Kidney glomerular epithelial cell (primary cell): Measurements from ENCODE around the gene TANC1.
"Not testable (repeated sequence)": the region's sequence is repeated elsewhere in the genome, so short reads cannot be mapped to it uniquely, and the experiment has no call there.

Experiments used
- DNase-seq: peaks from one replicate; lab custom pipeline; 2025; lab: John Stamatoyannopoulos, UW

Gene TANC1

DNA sequence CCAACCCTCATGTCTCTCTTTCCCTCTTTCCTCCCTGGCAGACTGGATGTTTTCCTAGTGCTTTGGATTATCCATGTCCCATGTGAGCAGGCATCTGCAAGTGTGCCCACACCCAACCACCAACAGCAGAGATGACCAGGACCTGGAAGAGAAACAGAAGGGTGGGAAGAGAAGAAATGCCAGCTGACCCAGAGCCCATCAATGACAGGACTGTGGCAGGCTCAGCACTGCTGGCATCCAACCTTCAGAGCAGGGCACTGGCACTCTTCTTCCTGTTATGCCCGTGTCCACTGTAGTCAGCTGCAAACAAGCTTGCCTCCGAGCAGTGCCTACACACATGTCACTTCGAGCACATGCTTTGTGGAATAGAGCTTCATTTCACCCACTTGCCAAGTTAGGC lies 121.1 kb downstream of the TANC1 start:
- no peak for DNase-seq

DNA sequence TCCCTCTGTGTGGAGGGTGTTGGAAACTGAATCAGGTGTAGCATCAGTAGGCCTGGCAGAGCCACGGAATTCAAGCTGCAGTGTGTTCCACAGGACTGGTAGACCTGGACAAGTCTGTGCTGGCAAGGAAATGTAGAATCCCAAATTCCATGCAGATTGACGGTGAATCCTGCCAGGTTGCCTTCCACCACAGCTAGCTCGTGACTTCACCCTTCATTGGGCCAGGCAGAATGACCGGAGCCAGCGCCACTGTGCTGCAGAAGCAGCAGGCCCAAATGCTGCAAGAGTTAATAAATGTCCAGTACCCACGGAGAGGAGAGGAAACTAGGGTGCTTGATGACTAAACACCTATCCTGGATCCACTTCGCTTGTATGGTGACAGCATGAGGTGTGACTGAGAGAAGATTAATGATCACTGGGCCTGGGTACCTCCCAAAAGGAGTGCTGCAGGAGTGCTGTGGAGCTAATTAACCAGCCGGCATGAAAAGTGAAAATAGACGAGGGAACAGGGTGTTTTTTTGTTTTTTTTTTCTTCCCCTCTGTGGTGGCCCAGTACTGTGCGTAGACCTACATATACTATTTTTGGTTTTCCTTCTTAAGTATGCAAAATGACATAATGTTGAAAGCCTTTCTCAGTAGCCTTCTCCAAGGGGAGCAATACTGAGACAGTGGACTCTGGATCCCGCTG lies 122.2 kb downstream of the TANC1 start:
- peak; percentile 77 for DNase-seq

DNA sequence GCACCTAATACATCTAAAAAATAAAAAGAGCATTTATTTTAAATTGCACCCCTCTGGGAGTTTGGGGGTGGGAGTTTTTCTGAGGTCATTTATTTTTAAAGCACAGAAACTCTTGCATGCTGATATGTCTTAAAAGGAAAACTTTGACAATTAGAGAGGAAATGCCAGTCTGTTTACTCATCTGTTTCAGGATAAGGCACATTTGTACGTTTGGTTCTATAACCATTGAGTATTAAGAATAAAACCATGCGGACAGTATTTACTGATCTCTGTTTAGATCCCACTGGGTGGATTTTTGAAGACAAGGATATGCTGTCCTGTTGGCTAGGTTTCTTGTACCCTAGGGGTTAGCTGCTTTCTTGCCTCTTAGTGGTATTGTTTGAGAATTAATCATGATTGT lies 122.9 kb downstream of the TANC1 start:
- DNase-seq: peak; percentile 47

DNA sequence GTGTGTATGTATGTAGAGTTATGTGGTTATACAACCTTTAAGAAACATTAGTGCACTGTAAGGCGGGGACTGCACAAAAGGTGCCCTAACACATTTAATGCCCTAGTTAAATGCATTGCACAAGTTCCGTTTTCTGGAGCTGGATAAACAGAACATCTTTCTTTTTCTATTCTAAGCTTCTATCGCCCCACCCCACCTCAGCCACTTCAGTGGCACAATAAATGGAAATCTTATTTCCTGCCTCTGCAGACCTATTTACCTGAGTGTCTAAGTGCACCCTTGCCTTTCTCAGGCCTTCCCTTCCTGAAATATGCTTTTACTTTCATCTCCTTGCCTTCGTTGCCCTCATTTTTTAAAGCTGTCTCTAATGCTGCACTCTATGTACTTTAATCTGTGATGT lies 123.5 kb downstream of the TANC1 start:
- no peak for DNase-seq

DNA sequence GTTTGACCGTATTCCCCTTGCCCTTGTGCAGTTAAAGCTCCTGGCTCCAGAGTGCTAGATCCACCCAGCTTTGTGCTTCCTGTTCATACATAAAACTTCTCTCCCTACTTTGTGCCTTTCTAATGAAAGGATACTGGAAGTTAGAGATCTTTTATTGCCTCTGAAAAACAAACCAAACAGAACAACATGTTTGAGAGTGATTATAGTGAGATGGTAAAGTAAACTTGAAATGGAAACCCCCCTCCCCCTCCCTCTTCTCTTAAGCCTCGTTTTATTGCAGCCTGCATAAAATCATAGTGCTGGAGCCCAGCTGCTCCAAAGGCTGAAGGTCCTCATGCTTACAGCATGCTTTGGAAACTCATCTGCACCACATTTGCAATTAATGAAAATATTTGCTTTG lies 125.1 kb downstream of the TANC1 start:
- no peak for DNase-seq

DNA sequence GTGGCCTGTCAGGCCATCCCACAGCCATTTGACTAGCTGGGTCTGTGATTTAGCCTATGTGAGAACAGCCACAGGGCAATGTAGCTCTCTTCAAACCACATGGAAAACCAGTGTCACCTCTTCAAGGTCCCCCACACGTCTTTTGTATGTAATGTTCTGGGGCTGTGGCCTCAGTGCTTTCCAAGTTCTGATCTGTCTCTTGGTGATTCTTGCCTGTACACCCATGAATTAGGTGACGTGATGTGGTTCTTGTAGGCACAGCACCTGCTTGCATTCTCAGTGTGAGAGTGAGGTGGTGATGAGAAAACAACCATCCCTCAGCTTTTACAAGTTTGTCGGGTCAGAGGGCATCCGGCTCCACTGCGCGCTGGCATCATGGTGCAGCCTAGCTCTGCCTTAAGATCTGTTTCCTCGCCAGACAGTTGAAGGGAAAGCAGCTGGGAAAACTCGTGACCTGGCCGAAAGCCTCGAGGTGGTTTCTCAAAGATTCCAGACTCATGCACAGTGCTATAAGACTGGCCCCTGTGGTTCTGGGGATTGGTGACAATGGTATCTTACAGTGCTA lies 125.8 kb downstream of the TANC1 start:
- no peak for DNase-seq

DNA sequence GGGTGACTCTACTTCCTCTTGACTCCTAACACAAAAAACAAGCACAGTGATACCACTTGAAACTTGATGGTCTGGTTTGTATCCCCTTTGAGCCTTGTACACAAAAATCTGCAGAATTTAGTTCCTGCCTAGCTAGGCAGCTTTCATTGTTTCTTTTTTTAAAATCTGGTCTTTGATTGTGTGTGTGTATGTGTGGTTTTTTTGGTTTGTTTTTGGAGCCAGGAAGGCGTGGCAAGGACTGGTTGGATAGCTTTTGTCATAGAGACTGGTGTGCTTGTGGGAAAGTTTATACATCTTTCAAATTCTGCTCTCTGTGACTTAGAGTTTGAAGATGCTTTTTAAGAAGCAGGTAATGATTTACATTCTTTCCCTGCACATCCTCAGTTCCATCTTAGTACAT lies 127.4 kb downstream of the TANC1 start:
- no peak for DNase-seq

DNA sequence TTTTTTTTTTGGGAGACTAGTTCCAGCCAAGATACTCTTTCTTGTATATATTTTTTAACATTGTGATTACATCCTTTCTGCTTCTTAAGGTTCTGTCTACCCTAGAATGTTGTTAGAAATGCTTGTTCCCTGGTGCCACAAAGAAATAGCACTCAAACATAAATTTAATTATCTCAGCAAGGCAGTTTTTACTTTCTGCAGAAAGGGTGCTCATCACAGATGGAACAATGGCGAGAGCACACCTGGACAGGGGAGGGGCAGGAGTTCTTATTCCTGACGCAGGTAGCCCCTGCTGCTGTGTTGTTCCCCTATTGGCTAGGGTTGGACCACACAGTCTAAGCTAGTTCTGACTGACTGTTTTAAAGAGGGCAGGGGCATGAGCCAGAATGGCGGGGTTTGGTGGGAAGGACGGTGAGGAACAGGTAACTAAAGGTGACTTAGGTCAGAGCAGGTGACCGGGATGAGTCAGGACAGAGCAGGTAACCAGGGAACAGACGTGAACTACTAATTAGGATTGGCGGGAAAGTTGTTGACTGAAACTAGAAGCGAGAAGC lies 127.9 kb downstream of the TANC1 start:
- not testable (repeated sequence) for DNase-seq

DNA sequence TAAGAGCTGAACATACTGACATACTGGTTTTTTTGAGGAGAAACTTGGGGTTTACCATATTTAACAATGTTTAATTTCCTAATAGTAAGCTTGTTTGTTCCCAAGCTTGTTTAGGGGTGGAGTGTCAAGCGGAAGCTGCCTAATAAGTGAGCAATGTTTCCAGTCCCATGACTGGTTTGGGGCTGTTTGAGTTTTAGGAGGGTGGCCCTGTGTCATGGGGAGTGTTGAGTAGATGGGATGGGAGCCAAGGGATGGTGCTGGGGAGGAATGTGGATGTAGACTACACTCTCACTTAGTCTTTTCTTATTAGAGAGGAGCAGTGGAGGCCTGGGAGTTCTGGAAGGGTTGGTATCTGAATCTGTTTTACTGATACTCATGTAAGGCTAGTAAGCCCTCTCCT lies 128.5 kb downstream of the TANC1 start:
- no peak for DNase-seq

DNA sequence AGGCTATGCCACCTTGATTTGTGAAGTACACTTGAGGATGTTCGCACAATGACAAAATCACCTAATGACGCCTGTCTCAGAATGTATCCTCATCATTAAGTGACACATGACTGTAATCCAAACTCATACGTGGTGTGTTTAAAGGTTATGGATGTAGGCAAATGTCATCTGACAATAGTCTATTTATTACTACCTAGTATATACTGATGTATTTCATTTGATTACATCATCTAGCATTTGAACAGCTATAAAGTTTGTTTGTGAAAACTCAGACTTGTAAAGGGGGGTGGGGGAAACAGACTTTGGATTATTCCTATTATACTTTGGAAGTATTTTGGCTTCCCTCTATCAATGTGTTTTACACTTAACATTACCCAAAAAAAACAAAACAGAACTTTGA lies 129.9 kb downstream of the TANC1 start:
- DNase-seq: no peak

DNA sequence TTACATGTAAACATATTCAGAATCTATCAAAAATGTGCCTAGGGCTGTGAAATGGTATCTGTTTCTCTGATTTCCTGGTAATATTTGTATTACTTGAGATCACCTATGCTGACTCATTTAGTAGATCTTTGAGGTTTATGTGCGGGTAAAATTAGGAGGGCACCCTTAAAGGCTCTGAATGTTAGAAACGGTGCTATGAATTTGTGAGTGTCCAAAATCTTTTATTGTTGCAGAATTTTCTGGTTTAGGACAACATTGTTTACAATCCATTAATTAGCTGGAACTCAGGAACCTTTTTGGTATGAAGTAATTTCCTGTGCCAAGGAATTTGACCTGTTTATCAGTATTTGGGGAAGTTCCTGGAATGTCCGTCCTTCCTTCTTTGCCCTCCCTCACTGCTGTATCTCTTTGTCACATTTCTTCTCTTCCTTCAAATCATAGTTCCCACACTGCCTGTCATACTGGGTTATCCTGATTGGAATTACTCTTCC lies 130.5 kb downstream of the TANC1 start:
- DNase-seq: peak; percentile 53

DNA sequence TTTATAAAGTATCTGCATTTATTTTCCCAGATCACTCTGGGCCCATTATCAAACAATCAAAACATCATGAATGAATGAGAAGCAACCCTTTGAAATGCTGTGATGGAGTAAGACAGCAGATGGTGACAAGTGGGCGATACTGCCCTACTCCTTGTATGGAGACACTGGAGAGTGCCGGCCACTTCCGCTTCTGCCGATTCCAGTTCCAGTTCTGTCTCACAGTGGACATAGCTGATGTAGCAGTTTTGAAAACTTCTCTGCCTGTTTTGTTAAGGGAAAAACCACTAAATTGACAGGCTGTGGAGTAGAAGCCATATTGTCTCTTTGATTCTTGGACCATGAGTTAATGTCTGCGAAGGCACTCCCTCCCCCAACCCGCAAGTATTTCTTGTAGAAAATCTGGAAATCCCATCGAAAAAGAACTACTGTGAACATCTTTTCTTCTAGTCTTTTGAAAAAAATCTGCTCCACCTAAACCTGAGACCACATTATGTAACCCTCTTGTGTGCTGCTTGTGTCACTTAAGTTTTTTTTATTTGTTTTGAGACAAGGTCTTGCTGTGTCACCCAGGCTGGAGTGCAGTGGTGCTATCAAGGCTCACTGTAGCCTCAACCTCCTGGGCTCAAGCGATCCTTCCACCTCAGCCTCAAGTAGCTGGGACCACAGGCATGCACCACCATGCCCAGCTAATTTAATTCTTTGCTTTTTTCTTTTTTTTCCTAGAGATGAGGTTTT lies 133.5 kb downstream of the TANC1 start:
- DNase-seq: no peak

DNA sequence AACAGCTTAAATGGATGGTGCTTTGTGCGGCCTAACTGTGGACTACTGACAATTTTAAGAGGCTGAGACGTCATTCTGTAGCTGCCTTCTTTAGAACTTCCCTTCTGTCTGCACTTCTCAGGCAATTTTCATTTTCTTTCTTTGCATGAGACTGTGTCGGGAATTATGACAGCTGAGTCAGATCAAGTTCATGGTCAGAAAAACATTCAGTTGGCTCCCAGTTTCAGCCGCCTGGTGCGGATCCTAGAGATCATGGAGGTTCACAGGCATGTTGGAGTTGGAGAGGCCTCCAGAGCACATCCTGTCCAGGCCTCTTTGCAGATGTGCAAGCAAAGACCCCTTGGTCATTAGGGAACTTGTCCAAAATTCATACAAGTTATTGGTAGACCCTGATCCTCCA lies 135.0 kb downstream of the TANC1 start:
- no peak for DNase-seq

DNA sequence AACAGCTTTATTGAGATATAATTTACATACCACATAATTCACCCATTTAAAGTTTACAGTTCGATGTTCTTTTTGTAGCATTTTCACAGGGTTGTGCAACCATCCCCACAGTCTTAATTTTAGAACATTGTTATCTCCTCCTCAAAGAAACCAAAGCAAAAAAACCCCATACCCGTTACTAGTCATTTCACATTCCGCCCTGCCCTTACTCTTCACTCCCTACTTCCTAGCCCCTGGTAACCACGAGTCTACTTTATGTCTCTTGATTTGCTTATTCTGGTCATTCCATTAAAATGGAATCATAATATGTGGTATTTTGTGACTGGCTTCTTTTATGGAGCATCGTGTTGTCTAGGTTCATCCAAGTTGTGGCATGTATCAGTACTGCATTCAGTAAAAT lies 137.7 kb downstream of the TANC1 start:
- DNase-seq: no peak

DNA sequence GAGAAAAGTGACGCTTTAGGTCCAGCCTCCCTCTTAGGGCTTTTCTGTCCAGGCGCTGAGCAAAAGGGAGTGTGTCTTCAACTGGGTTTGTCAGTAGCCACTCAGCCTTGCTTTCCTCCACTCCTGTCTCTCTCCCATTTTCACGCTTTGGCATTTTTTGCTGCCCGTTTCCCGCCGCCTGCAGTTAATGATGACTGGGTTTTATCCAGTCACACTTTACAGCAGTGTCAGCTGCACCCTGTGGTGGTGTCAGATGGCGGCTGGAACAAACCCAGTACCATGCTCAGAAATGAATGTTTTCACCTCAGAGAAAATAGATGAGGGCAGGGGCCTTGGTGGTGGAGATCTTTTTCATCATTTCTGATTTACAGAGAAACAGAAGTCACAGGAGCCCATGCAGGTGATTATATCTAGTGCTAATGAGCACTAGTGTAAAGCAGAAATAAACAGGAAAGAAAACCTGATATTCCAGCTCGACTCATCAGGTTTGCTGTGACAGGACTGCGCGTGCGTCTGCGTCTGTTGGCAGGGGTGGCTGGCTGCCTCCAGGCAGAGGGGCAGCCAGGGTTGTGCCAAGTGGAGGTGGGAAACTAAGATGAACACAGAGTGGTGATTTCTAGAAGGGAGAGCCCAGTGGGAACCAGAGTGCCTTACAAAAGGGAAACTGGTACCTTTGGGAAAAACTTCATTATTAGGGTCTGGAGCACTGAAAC lies 139.9 kb downstream of the TANC1 start:
- DNase-seq: no peak

DNA sequence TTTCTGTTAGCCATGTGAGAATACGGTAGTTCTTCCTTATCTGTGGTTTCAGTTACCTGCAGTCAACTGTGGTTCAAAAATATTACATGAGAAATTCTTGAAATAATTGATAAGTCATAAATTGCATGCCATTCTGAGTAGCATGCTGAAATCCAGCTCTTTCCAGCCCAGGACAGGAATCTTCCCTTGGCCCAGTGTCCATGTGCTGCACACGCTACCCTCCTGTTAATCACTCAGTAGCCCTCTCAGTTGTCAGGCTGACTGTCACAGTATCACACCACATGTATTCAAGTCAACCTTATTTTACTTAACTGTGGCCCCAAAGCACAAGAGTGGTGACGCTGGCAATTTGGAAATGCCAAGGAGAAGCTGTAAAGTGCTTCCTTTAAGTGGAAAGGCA lies 141.1 kb downstream of the TANC1 start:
- DNase-seq: no peak

DNA sequence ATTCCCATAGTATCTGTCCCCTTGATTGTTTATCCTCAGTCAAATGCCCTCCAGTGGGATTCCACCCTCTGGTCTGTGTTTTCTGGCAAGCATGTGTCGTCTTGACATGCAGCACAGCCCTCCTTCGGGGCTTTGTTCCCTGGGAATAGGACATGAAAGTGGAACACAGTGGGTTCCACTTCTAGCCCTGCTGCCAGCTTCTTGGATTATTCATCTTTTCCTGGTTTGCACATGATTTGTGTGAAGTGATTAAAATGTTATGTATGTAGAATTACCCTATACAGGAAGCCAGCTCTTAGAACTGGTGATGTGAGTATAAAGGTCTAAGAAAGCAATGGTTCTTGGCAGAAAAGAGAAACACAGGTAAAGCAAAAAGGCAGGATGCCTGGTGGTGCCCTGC lies 142.3 kb downstream of the TANC1 start:
- no peak for DNase-seq

DNA sequence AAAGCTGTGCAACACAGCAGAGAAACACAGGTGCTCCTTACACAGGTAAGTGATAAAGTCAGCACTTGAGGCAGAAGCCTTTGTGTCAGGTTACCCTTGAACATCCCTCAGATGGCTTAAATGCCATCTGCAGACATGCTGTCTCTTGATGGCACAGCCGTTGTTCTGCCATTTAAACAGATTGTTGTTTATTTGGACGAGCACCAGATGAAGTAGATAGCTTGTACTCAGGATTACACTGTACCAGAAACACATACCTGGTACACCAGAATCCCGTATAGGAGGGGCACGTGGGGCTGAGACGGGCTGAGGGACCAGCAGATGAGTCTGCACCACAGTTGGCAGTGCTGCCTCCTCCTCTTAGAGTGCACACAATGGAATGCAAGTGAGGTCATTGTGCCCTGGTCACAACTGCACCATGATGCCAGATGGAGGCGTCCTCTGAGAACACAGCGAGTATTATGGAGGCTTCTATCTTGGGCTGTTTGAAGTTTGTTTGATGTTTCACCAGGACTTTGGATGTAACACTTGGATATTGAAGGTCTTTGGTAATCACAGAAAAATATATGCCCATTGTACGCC lies 143.0 kb downstream of the TANC1 start:
- no peak for DNase-seq

DNA sequence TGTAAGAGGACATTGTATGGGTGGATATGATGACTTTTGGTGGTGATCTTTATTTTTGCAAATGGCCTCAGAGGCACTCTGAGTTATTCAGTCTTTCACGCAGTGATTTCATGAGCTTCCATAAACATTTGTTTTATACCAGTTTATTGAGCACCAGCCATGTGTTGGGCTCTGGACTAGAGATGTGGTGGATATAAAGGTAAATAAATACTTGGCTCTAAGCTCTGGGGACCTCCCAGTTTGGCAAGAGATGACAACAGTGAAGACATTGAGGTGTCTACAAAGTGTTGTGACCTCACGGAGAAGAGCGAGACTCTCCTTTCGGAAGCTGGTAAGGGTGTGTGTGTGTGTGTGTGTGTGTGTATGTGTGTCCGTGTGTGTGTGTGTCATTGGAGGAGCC lies 146.4 kb downstream of the TANC1 start:
- no peak for DNase-seq

DNA sequence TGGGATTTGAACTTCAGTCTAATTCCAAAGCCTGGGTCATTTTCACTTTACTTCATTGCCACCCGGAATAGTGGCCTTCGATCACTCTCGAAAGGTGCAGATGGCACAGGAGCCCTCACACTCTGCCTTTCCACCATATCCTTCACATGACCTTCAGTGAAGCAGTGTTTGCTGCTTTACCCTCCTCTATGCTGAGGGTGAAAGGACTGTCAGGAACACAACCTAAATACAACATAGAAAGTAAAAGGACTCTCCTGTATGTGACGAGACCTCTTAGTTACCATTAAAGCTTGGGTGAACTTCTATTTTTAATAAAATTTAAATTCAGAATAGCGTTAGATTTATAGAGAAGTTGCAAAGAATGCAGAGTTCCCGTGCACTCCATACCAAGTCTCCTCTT lies 148.5 kb downstream of the TANC1 start:
- no peak for DNase-seq

DNA sequence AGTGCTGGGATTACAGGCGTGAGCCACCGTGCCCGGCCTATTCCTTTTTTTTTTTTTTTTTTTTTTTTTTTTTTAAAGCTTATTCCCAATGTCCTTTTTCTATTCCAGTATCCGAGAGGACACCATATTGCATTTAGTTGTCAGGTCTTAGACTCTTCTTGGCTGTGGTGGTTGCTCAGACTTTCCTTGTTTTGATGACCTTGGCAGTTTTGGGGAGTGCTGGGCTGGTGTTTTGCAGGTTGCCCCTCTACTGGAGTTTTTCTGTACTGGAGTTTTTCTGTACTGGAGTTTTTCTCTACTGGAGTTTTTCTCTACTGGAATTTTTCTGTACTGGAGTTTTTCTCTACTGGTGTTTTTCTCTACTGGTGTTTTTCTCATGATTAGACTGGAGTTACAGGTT lies 149.2 kb downstream of the TANC1 start:
- no peak for DNase-seq
